ENCODE results near the gene OSBPL2. TPM values are rescaled to one million over a fixed set of nuclear protein-coding genes. Genes with fewer than 3 reads are reported as not detected.

OSBPL2 gene
- total and polyA plus RNA-seq, 4 donors, result 9.9 to 19.7 (median 12.3) TPM

DNA sequence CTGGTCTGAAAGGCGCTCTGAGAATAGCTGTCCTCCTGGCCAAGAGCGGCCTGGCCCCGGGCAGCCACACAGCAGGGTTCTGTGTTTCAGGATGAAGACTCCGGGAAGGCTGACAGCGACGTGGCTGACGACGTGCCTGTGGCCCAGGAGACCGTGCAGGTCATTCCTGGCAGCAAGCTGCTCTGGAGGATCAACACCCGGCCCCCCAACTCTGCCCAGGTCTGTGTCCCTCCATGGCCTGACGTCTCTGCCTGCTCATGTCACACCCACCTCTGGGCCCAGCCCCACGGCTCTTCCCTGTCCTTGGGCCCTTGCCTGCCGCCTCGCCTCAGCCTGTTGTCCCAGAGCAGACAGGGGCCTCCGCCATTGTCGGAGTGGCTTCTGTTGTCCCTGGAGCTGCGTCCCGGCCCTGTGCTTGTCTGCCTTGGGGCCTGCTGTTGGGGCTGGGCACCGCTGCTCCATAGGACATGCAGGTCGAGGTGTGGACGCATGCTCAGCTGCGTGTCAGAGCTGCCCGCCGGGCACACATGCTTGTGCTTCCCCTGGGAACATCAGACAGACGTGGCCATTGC, 48.3 kb downstream of the OSBPL2 start:
- Histone ChIP-seq H3K9ac (ENCODE audit: low read depth in 1 of 2, low read length in 2 of 2) (no peak overlapping the region), H3K36me3 (ENCODE audit: control insufficient read depth in 4 of 4, insufficient read depth in 3 of 4, low read depth in 1 of 4, low read length in 3 of 4) (peaks cover 6 to 36% (median 28%) of the 10 kb centered on the region in 4 donors), H3K27me3 (ENCODE audit: control insufficient read depth in 4 of 4, insufficient read depth in 4 of 4, low read length in 3 of 4) (no peaks in the 10 kb centered on the region), H3K4me3 (ENCODE audit: low read depth in 1 of 3, low read length in 3 of 3) (no peak overlapping the region), H3K4me1 (ENCODE audit: control insufficient read depth in 4 of 4, insufficient read depth in 4 of 4, low read length in 3 of 4) (peaks cover 0 to 10% (median 6%) of the 10 kb centered on the region in 4 donors), H3K27ac (ENCODE audit: low read depth in 1 of 2, low read length in 2 of 2) (peak overlapping the region in 1 of 2 donors; percentile 17), H3K9me3 (ENCODE audit: control insufficient read depth in 4 of 4, low read length in 3 of 4) (no peaks in the 10 kb centered on the region)
- WGBS, result 91% methylated on average over 25 of the region's 25 CpGs
- DNase-seq (ENCODE audit: low spot score), result no peak
- TF ChIP-seq, protein P1, sequence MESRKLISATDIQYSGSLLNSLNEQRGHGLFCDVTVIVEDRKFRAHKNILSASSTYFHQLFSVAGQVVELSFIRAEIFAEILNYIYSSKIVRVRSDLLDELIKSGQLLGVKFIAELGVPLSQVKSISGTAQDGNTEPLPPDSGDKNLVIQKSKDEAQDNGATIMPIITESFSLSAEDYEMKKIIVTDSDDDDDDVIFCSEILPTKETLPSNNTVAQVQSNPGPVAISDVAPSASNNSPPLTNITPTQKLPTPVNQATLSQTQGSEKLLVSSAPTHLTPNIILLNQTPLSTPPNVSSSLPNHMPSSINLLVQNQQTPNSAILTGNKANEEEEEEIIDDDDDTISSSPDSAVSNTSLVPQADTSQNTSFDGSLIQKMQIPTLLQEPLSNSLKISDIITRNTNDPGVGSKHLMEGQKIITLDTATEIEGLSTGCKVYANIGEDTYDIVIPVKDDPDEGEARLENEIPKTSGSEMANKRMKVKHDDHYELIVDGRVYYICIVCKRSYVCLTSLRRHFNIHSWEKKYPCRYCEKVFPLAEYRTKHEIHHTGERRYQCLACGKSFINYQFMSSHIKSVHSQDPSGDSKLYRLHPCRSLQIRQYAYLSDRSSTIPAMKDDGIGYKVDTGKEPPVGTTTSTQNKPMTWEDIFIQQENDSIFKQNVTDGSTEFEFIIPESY (IDR thresholded peaks at IDR 0.05), result no peak
- no peak for TF ChIP-seq CTCF (IDR thresholded peaks at IDR 0.05; ENCODE audit: low read depth, low read length, missing input control)
- TF ChIP-seq RAD21 (IDR thresholded peaks at IDR 0.05), result no peak
- no peak for TF ChIP-seq GABPA (IDR thresholded peaks at IDR 0.05 in 1 of 2, conservative IDR thresholded peaks at IDR 0.05 in 1 of 2)
- no peak for TF ChIP-seq TAF1 (conservative IDR thresholded peaks at IDR 0.05)
- no peak for TF ChIP-seq JUND (IDR thresholded peaks at IDR 0.05)
- no peak for TF ChIP-seq RXRA (IDR thresholded peaks at IDR 0.05)
- TF ChIP-seq YY1 (IDR thresholded peaks at IDR 0.05), result no peak
- no peak for TF ChIP-seq FOXA2 (IDR thresholded peaks at IDR 0.05)
- no peak for TF ChIP-seq FOXA1 (IDR thresholded peaks at IDR 0.05)
- TF ChIP-seq SP1 (IDR thresholded peaks at IDR 0.05), result no peak
- no peak for TF ChIP-seq HNF4A (conservative IDR thresholded peaks at IDR 0.05)

- Histone ChIP-seq H3K27me3 (ENCODE audit: control insufficient read depth in 4 of 4, insufficient read depth in 4 of 4, low read length in 3 of 4) (no peaks in the 10 kb centered on the region), H3K9ac (ENCODE audit: low read depth in 1 of 2, low read length in 2 of 2) (no peak overlapping the region), H3K9me3 (ENCODE audit: control insufficient read depth in 4 of 4, low read length in 3 of 4) (no peaks in the 10 kb centered on the region), H3K4me1 (ENCODE audit: control insufficient read depth in 4 of 4, insufficient read depth in 4 of 4, low read length in 3 of 4) (peaks cover 0 to 10% (median 6%) of the 10 kb centered on the region in 4 donors), H3K27ac (ENCODE audit: low read depth in 1 of 2, low read length in 2 of 2) (no peak overlapping the region), H3K4me3 (ENCODE audit: low read depth in 1 of 3, low read length in 3 of 3) (no peak overlapping the region), H3K36me3 (ENCODE audit: control insufficient read depth in 4 of 4, insufficient read depth in 3 of 4, low read depth in 1 of 4, low read length in 3 of 4) (peaks cover 6 to 34% (median 23%) of the 10 kb centered on the region in 4 donors)
- WGBS, result 86% methylated on average over 6 of the region's 6 CpGs
- TF ChIP-seq GABPA (IDR thresholded peaks at IDR 0.05 in 1 of 2, conservative IDR thresholded peaks at IDR 0.05 in 1 of 2), result no peak
- no peak for TF ChIP-seq TAF1 (conservative IDR thresholded peaks at IDR 0.05)
- no peak for TF ChIP-seq FOXA1 (IDR thresholded peaks at IDR 0.05)
- TF ChIP-seq RAD21 (IDR thresholded peaks at IDR 0.05), result no peak
- no peak for DNase-seq (ENCODE audit: low spot score)
Measured at GRCh38 chr20:62287129-62287528, 48.8 kb downstream of the OSBPL2 start.

DNA sequence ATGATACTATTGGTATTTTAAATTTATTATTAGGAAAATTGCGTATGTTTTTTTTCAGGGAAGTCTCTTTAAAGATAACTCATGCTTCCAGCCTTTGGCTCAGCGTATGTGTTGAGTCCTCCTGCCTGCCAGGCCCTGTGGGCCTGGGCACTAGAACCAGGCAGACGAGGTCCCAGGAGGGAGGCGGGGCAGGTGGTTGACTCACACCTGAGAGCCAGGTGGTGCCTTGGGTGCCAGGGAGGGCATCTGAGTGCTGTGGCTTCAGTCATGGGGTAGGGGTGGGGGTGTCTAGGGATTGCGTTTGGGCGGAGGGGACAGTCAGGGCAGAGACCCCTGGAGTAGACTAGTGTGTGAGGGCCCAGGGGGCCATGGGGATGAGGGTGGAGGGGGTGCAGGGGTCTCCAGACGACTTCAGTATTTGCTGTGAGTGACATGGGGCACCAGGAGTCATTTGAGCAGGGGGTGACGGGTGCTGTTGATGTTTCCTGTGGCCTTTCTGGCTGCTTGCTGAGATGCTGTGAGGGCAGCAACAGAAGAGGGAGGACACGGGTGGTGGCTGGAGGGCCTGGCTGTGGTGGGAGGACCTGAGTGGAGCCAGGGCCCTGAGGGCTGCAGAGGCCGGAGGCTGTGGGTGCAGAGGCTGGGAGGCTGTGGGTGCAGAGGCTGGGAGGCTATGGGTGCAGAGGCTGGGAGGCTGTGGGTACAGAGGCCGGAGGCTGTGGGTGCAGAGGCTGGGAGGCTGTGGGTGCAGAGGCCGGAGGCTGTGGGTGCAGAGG, 49.6 kb downstream of the OSBPL2 start:
- H3K9me3 ChIP-seq (ENCODE audit: control insufficient read depth in 4 of 4, low read length in 3 of 4), result no peaks in the 10 kb centered on the region
- no peak for DNase-seq (ENCODE audit: low spot score)
- H3K27me3 ChIP-seq (ENCODE audit: control insufficient read depth in 4 of 4, insufficient read depth in 4 of 4, low read length in 3 of 4), result no peaks in the 10 kb centered on the region
- TF ChIP-seq SP1 (IDR thresholded peaks at IDR 0.05), result no peak
- TF ChIP-seq NR2F2 (IDR thresholded peaks at IDR 0.05), result no peak
- no peak for TF ChIP-seq EGR1 (IDR thresholded peaks at IDR 0.05; ENCODE audit: low read depth in 2 of 2)
- no peak for TF ChIP-seq CTCF (IDR thresholded peaks at IDR 0.05; ENCODE audit: low read depth, low read length, missing input control)
- TF ChIP-seq, protein P2, sequence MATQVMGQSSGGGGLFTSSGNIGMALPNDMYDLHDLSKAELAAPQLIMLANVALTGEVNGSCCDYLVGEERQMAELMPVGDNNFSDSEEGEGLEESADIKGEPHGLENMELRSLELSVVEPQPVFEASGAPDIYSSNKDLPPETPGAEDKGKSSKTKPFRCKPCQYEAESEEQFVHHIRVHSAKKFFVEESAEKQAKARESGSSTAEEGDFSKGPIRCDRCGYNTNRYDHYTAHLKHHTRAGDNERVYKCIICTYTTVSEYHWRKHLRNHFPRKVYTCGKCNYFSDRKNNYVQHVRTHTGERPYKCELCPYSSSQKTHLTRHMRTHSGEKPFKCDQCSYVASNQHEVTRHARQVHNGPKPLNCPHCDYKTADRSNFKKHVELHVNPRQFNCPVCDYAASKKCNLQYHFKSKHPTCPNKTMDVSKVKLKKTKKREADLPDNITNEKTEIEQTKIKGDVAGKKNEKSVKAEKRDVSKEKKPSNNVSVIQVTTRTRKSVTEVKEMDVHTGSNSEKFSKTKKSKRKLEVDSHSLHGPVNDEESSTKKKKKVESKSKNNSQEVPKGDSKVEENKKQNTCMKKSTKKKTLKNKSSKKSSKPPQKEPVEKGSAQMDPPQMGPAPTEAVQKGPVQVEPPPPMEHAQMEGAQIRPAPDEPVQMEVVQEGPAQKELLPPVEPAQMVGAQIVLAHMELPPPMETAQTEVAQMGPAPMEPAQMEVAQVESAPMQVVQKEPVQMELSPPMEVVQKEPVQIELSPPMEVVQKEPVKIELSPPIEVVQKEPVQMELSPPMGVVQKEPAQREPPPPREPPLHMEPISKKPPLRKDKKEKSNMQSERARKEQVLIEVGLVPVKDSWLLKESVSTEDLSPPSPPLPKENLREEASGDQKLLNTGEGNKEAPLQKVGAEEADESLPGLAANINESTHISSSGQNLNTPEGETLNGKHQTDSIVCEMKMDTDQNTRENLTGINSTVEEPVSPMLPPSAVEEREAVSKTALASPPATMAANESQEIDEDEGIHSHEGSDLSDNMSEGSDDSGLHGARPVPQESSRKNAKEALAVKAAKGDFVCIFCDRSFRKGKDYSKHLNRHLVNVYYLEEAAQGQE (IDR thresholded peaks at IDR 0.05), result no peak
- TF ChIP-seq HNF4G (IDR thresholded peaks at IDR 0.05), result no peak
- TF ChIP-seq HNF4A (conservative IDR thresholded peaks at IDR 0.05), result no peak
- no peak overlapping the region for H3K9ac ChIP-seq (ENCODE audit: low read depth in 1 of 2, low read length in 2 of 2)
- peaks cover 4 to 35% (median 23%) of the 10 kb centered on the region in 4 donors for H3K36me3 ChIP-seq (ENCODE audit: control insufficient read depth in 4 of 4, insufficient read depth in 3 of 4, low read depth in 1 of 4, low read length in 3 of 4)
- H3K27ac ChIP-seq (ENCODE audit: low read depth in 1 of 2, low read length in 2 of 2), result no peak overlapping the region
- 94% methylated on average over 12 of the region's 12 CpGs for WGBS
- no peak overlapping the region for H3K4me3 ChIP-seq (ENCODE audit: low read depth in 1 of 3, low read length in 3 of 3)
- H3K4me1 ChIP-seq (ENCODE audit: control insufficient read depth in 4 of 4, insufficient read depth in 4 of 4, low read length in 3 of 4), result peaks cover 0 to 10% (median 6%) of the 10 kb centered on the region in 4 donors

All from liver (tissue), 9 donors.